H1 (cell line): ENCODE results near the gene BUD23. TPM values are rescaled to one million over a fixed set of nuclear protein-coding genes. Genes with fewer than 3 reads are reported as not detected.

Experiments
- ASH2L ChIP-seq: fragments of 200-600, 300-600 bp; sonication (generic); IDR thresholded peaks from one replicate; pipeline ENCODE4 v1.7.1; 2017; ENCODE audit warnings: low read length
- CREB1 ChIP-seq: IDR thresholded peaks from 2 replicates; pipeline ENCODE4 v1.6.1; 2012; ENCODE audit warnings: inconsistent platforms
- EP300 ChIP-seq, 2 experiments: IDR thresholded peaks; 1 replicate in 1 of 2; 2 replicates in 1 of 2; pipeline ENCODE4 v1.6.1; 2011 to 2012; ENCODE audit warnings: low read depth in 2 of 2, low read length in 2 of 2, mild to moderate bottlenecking in 2 of 2, borderline replicate concordance in 1 of 2, inconsistent platforms in 1 of 2, moderate library complexity in 1 of 2
- HDAC2 ChIP-seq, 2 experiments: fragments of 300-600 bp in 1 of 2; sonication (generic) in 1 of 2; IDR thresholded peaks; 2 replicates each; pipeline ENCODE4 v1.6.1; 2011 to 2012; ENCODE audit warnings: low read depth in 2 of 2, low read length in 2 of 2, mild to moderate bottlenecking in 2 of 2, moderate library complexity in 2 of 2, borderline replicate concordance in 1 of 2, inconsistent platforms in 1 of 2
- HDAC6 ChIP-seq: IDR thresholded peaks from one replicate; pipeline ENCODE4 v1.7.1; 2012; ENCODE audit warnings: low read depth, mild to moderate bottlenecking, inconsistent platforms, low read length, moderate library complexity
- KDM1A ChIP-seq: fragments of 200-600, 300-600 bp; sonication (generic); IDR thresholded peaks from 2 replicates; pipeline ENCODE4 v1.7.1; 2016; ENCODE audit warnings: mild to moderate bottlenecking, low read length, borderline replicate concordance
- KDM4A ChIP-seq: IDR thresholded peaks from one replicate; pipeline ENCODE4 v1.7.1; 2012; ENCODE audit warnings: low read depth, mild to moderate bottlenecking, moderate library complexity, low read length, inconsistent platforms; ENCODE audit not compliant: severe bottlenecking
- POLR2AphosphoS5 ChIP-seq: IDR thresholded peaks from 2 replicates; pipeline ENCODE4 v1.6.1; 2011; ENCODE audit warnings: low read depth, low read length
- SIX5 ChIP-seq: IDR thresholded peaks from 2 replicates; pipeline ENCODE4 v1.6.1; 2011; ENCODE audit warnings: mild to moderate bottlenecking, low read depth, low read length
- SP4 ChIP-seq: IDR thresholded peaks from 2 replicates; pipeline ENCODE4 v1.6.1; 2012; ENCODE audit warnings: low read length, inconsistent platforms
- polyA plus RNA-seq, 7 experiments: library from polyadenylated mRNA; depleted of rRNA in 3 of 7; stranded (reverse) in 5 of 7; unstranded in 2 of 7; fragments of >200 nt in 5 of 7; fragments of 200-250 nt in 2 of 7; gene quantifications; 1 replicate in 5 of 7; 2 replicates in 1 of 7; 4 replicates in 1 of 7; pipeline versions ENCODE4 v1.2.1 to v1.2.3, GENCODE V29; 2011 to 2013; ENCODE audit warnings: missing spikeins in 2 of 7, mixed read lengths in 2 of 7
- total RNA-seq: library from RNA; stranded (reverse); fragmentation: NEBNext Ultra II Directional; extraction: Animal tissue kit (Norgen Biotek cat#: 25700); gene quantifications from 2 replicates; pipeline ENCODE4 v1.2.1, GENCODE V29; 2021
- TF ChIP-seq, protein P1 (sequence below): fragments of 300-600 bp; sonication (generic); IDR thresholded peaks from 2 replicates; pipeline ENCODE4 v1.7.1; 2012; ENCODE audit warnings: low read length, moderate library complexity, mild to moderate bottlenecking, inconsistent platforms; ENCODE audit not compliant: insufficient replicate concordance

The BUD23 gene
- total and polyA plus RNA-seq, 2 of the 8 experiments (the other 6 are each of a cell fraction or from before 2014, with no cell fraction given): 72.3 to 78.4 TPM

DNA sequence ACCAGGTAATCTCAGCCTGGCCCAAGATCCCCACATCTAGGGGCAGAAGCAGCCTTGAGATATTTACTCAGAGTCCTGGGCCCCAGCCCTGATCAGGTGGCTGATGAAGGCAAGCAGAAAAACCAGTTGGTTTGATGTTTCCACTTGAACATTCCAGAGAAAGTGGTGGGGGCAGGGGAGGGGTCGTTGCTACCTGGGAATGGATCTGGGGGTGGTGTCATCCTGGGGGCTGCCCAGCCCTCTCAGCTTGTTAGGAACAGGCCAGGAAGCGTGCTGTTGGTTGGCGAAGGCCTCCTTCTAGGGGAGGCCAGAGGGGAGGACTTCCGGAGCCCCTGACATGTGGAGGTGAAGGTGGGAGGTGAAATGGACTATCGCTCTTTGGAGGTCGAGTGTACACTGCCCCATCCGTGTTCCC is 58.9 kb downstream of the BUD23 start (continued):
- TF ChIP-seq, protein P1, sequence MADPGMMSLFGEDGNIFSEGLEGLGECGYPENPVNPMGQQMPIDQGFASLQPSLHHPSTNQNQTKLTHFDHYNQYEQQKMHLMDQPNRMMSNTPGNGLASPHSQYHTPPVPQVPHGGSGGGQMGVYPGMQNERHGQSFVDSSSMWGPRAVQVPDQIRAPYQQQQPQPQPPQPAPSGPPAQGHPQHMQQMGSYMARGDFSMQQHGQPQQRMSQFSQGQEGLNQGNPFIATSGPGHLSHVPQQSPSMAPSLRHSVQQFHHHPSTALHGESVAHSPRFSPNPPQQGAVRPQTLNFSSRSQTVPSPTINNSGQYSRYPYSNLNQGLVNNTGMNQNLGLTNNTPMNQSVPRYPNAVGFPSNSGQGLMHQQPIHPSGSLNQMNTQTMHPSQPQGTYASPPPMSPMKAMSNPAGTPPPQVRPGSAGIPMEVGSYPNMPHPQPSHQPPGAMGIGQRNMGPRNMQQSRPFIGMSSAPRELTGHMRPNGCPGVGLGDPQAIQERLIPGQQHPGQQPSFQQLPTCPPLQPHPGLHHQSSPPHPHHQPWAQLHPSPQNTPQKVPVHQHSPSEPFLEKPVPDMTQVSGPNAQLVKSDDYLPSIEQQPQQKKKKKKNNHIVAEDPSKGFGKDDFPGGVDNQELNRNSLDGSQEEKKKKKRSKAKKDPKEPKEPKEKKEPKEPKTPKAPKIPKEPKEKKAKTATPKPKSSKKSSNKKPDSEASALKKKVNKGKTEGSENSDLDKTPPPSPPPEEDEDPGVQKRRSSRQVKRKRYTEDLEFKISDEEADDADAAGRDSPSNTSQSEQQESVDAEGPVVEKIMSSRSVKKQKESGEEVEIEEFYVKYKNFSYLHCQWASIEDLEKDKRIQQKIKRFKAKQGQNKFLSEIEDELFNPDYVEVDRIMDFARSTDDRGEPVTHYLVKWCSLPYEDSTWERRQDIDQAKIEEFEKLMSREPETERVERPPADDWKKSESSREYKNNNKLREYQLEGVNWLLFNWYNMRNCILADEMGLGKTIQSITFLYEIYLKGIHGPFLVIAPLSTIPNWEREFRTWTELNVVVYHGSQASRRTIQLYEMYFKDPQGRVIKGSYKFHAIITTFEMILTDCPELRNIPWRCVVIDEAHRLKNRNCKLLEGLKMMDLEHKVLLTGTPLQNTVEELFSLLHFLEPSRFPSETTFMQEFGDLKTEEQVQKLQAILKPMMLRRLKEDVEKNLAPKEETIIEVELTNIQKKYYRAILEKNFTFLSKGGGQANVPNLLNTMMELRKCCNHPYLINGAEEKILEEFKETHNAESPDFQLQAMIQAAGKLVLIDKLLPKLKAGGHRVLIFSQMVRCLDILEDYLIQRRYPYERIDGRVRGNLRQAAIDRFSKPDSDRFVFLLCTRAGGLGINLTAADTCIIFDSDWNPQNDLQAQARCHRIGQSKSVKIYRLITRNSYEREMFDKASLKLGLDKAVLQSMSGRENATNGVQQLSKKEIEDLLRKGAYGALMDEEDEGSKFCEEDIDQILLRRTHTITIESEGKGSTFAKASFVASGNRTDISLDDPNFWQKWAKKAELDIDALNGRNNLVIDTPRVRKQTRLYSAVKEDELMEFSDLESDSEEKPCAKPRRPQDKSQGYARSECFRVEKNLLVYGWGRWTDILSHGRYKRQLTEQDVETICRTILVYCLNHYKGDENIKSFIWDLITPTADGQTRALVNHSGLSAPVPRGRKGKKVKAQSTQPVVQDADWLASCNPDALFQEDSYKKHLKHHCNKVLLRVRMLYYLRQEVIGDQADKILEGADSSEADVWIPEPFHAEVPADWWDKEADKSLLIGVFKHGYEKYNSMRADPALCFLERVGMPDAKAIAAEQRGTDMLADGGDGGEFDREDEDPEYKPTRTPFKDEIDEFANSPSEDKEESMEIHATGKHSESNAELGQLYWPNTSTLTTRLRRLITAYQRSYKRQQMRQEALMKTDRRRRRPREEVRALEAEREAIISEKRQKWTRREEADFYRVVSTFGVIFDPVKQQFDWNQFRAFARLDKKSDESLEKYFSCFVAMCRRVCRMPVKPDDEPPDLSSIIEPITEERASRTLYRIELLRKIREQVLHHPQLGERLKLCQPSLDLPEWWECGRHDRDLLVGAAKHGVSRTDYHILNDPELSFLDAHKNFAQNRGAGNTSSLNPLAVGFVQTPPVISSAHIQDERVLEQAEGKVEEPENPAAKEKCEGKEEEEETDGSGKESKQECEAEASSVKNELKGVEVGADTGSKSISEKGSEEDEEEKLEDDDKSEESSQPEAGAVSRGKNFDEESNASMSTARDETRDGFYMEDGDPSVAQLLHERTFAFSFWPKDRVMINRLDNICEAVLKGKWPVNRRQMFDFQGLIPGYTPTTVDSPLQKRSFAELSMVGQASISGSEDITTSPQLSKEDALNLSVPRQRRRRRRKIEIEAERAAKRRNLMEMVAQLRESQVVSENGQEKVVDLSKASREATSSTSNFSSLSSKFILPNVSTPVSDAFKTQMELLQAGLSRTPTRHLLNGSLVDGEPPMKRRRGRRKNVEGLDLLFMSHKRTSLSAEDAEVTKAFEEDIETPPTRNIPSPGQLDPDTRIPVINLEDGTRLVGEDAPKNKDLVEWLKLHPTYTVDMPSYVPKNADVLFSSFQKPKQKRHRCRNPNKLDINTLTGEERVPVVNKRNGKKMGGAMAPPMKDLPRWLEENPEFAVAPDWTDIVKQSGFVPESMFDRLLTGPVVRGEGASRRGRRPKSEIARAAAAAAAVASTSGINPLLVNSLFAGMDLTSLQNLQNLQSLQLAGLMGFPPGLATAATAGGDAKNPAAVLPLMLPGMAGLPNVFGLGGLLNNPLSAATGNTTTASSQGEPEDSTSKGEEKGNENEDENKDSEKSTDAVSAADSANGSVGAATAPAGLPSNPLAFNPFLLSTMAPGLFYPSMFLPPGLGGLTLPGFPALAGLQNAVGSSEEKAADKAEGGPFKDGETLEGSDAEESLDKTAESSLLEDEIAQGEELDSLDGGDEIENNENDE: no peak
- no peak for TF ChIP-seq CREB1
- TF ChIP-seq POLR2AphosphoS5: no peak
- TF ChIP-seq KDM4A: no peak
- peak in 1 of 2 experiments; percentile 85; a peak in 1 of 4 replicates for TF ChIP-seq HDAC2 (IDR thresholded peaks at IDR 0.05; ENCODE audit: borderline replicate concordance in 1 of 2, low read depth in 2 of 2, low read length in 2 of 2)
- no peak; the same call in 1 of the 2 replicates for TF ChIP-seq SP4
- no peak for TF ChIP-seq ASH2L
- TF ChIP-seq KDM1A: no peak
- peak; percentile 45 to 97 for TF ChIP-seq EP300 (IDR thresholded peaks at IDR 0.05; ENCODE audit: borderline replicate concordance in 1 of 2, low read depth in 2 of 2, low read length in 2 of 2)
- no peak for TF ChIP-seq SIX5
- no peak for TF ChIP-seq HDAC6
